HEK293 (cell line): ENCODE data around the gene EEF1A2.

Experiments used
- CTCF ChIA-PET: fragments of 350-600 bp; formaldehyde crosslinking; extraction: SDS; loops from one replicate; lab custom pipeline; 2021; ENCODE audit warnings: antibody characterized with exemption; lab: Yijun Ruan, JAX
- POLR2A ChIA-PET: fragments of 300-600 bp; formaldehyde crosslinking; extraction: SDS; loops from one replicate; lab custom pipeline; 2020; ENCODE audit warnings: antibody characterized with exemption, inconsistent platforms; lab: Yijun Ruan, JAX
- H3K27ac ChIP-seq: fragments of 200-500 bp; sonication (Bioruptor generic); 2 replicates; pipeline ENCODE4 v1.5.1; 2014; ENCODE audit warnings: low read depth, low read length, control low read depth, inconsistent platforms; ENCODE audit errors: extremely low read depth
- H3K36me3 ChIP-seq, 2 experiments: fragments of 200-500 bp in 1 of 2; sonication (Bioruptor generic) in 1 of 2; 1 replicate in 1 of 2; 2 replicates in 1 of 2; pipeline ENCODE4 v1.5.1; 2014 to 2017; ENCODE audit warnings: inconsistent platforms in 2 of 2, low read length in 2 of 2; ENCODE audit not compliant: control insufficient read depth in 2 of 2, insufficient read depth in 1 of 2
- H3K4me1 ChIP-seq: fragments of 200-500 bp; sonication (Bioruptor generic); 2 replicates; pipeline ENCODE4 v1.5.1; 2014; ENCODE audit warnings: mild to moderate bottlenecking, low read length, inconsistent platforms; ENCODE audit not compliant: control insufficient read depth, insufficient read depth
- H3K4me3 ChIP-seq: 2 replicates; pipeline ENCODE4 v1.5.1; 2011; ENCODE audit warnings: low read depth, mild to moderate bottlenecking, control low read depth, low read length, moderate library complexity
- H3K9me3 ChIP-seq: fragments of 200-500 bp; sonication (Bioruptor generic); 2 replicates; pipeline ENCODE4 v1.5.1; 2014; ENCODE audit warnings: low read depth, low read length, inconsistent platforms; ENCODE audit not compliant: control insufficient read depth, insufficient read depth
- BCL11A ChIP-seq: fragments of 450-650 bp; formaldehyde crosslinking; IDR thresholded peaks from 2 replicates; pipeline ENCODE4 v1.5.1; 2016; ENCODE audit warnings: low read depth, missing biosample characterization, missing genetic modification characterization
- CTCF ChIP-seq: fragments of 450-650 bp; formaldehyde crosslinking; IDR thresholded peaks from 2 replicates; pipeline ENCODE4 v1.5.1; 2016; ENCODE audit warnings: missing biosample characterization, missing genetic modification characterization
- GLIS2 ChIP-seq: fragments of 450-650 bp; formaldehyde crosslinking; IDR thresholded peaks from 2 replicates; pipeline ENCODE4 v1.5.1; 2016; ENCODE audit warnings: missing biosample characterization, missing genetic modification characterization
- HOXC10 ChIP-seq: sonication (generic); formaldehyde crosslinking; IDR thresholded peaks from 2 replicates; pipeline ENCODE4 v1.8.1; 2023; ENCODE audit warnings: mild to moderate bottlenecking, missing genetic modification reagents
- IKZF3 ChIP-seq: fragments of 450-650 bp; IDR thresholded peaks from 2 replicates; pipeline ENCODE4 v1.5.0; 2018; ENCODE audit warnings: missing biosample characterization, mild to moderate bottlenecking, missing genetic modification characterization, moderate library complexity
- KLF1 ChIP-seq: fragments of 450-650 bp; formaldehyde crosslinking; IDR thresholded peaks from 2 replicates; pipeline ENCODE4 v1.5.1; 2016; ENCODE audit warnings: missing biosample characterization, missing genetic modification characterization
- SP2 ChIP-seq: fragments of 450-650 bp; formaldehyde crosslinking; IDR thresholded peaks from 2 replicates; pipeline ENCODE4 v1.5.1; 2016; ENCODE audit warnings: missing biosample characterization, missing genetic modification characterization
- SP3 ChIP-seq: fragments of 450-650 bp; formaldehyde crosslinking; IDR thresholded peaks from 2 replicates; pipeline ENCODE4 v1.5.1; 2016; ENCODE audit warnings: missing biosample characterization, missing genetic modification characterization
- WT1 ChIP-seq: fragments of 450-650 bp; formaldehyde crosslinking; IDR thresholded peaks from 2 replicates; pipeline ENCODE4 v1.5.1; 2016; ENCODE audit warnings: missing biosample characterization, missing genetic modification characterization
- ZBTB10 ChIP-seq: fragments of 450-650 bp; formaldehyde crosslinking; IDR thresholded peaks from 2 replicates; pipeline ENCODE4 v1.5.1; 2016; ENCODE audit warnings: missing biosample characterization, missing genetic modification characterization
- ZBTB8A ChIP-seq: fragments of 450-650 bp; formaldehyde crosslinking; IDR thresholded peaks from 2 replicates; pipeline ENCODE4 v1.5.1; 2016; ENCODE audit warnings: missing biosample characterization, missing genetic modification characterization
- ZNF10 ChIP-seq: fragments of 450-650 bp; formaldehyde crosslinking; IDR thresholded peaks from 2 replicates; pipeline ENCODE4 v1.5.1; 2017; ENCODE audit warnings: missing biosample characterization, missing genetic modification characterization
- ZNF146 ChIP-seq: fragments of 450-650 bp; formaldehyde crosslinking; IDR thresholded peaks from 2 replicates; pipeline ENCODE4 v1.5.1; 2016; ENCODE audit warnings: missing biosample characterization, missing genetic modification characterization
- ZNF214 ChIP-seq: fragments of 450-650 bp; formaldehyde crosslinking; IDR thresholded peaks from 2 replicates; pipeline ENCODE4 v1.5.1; 2017; ENCODE audit warnings: missing biosample characterization, mild to moderate bottlenecking, missing genetic modification characterization, borderline replicate concordance
- ZNF24 ChIP-seq: fragments of 450-650 bp; formaldehyde crosslinking; IDR thresholded peaks from 2 replicates; pipeline ENCODE4 v1.5.1; 2016; ENCODE audit warnings: missing biosample characterization, missing genetic modification characterization
- ZNF335 ChIP-seq: fragments of 450-650 bp; formaldehyde crosslinking; conservative IDR thresholded peaks from 2 replicates; pipeline ENCODE4 v1.5.1; 2016; ENCODE audit warnings: missing biosample characterization, missing genetic modification characterization
- ZNF366 ChIP-seq: fragments of 450-650 bp; formaldehyde crosslinking; conservative IDR thresholded peaks from 2 replicates; pipeline ENCODE4 v1.5.1; 2016; ENCODE audit warnings: missing biosample characterization, missing genetic modification characterization
- ZNF473 ChIP-seq: fragments of 450-650 bp; formaldehyde crosslinking; IDR thresholded peaks from 2 replicates; pipeline ENCODE4 v1.5.1; 2017; ENCODE audit warnings: missing biosample characterization, missing genetic modification characterization
- ZNF624 ChIP-seq: fragments of 450-650 bp; formaldehyde crosslinking; IDR thresholded peaks from 2 replicates; pipeline ENCODE4 v1.5.1; 2017; ENCODE audit warnings: missing biosample characterization, missing genetic modification characterization
- ZSCAN16 ChIP-seq: fragments of 450-650 bp; formaldehyde crosslinking; IDR thresholded peaks from 2 replicates; pipeline ENCODE4 v1.5.1; 2016; ENCODE audit warnings: missing biosample characterization, missing genetic modification characterization

The EEF1A2 gene

GRCh38 chr20:63544958-63545516, 46.2 kb upstream of the EEF1A2 start (continued):
- no peak for TF ChIP-seq ZNF146
- TF ChIP-seq KLF1 (tag by site-specific recombination): peak; percentile 95
- no peak for TF ChIP-seq ZNF473 (tag by site-specific recombination)
- TF ChIP-seq IKZF3 (tag by site-specific recombination): peak; percentile 52
- peak; percentile 36; the same call in 1 of the 2 replicates for TF ChIP-seq SP2

GRCh38 chr20:63544241-63544957, 45.5 kb upstream of the EEF1A2 start:
- Histone ChIP-seq H3K36me3 (no peaks in the 10 kb centered on the region), H3K27ac (no peak overlapping the region), H3K4me1 (no peaks in the 10 kb centered on the region), H3K4me3 (no peak overlapping the region), H3K9me3 (no peaks in the 10 kb centered on the region)
- ChIA-PET POLR2A (interaction anchor here (0.6 to 1.0 kb wide), 3 partner anchors 9 to 697 kb away, joined by 3 read pairs; no protein-coding TSS in a partner anchor), CTCF (no interaction called here)
- TF ChIP-seq ZBTB8A (tag by site-specific recombination): peak; percentile 10; the same call in 1 of the 2 replicates
- no peak for TF ChIP-seq HOXC10 (CRISPR knock-in tag)
- TF ChIP-seq WT1: no peak
- TF ChIP-seq ZNF10 (tag by site-specific recombination): peak; percentile 87
- TF ChIP-seq GLIS2 (tag by site-specific recombination): peak; percentile 38
- TF ChIP-seq ZBTB10 (tag by site-specific recombination): no peak
- peak; percentile 19; the same call in 1 of the 2 replicates for TF ChIP-seq BCL11A (tag by site-specific recombination)

GRCh38 chr20:63543733-63544132, 44.9 kb upstream of the EEF1A2 start:
- POLR2A ChIA-PET: no interaction called here
- Histone ChIP-seq H3K27ac (no peak overlapping the region), H3K4me3 (no peak overlapping the region), H3K9me3 (no peaks in the 10 kb centered on the region), H3K4me1 (no peaks in the 10 kb centered on the region), H3K36me3 (no peaks in the 10 kb centered on the region)
- CTCF ChIA-PET: interaction anchor here (1.4 kb wide), 1 partner anchor 102 kb away, joined by 3 read pairs; no protein-coding TSS in a partner anchor
- TF ChIP-seq CTCF (tag by site-specific recombination): no peak
- peak; percentile 56; the same call in 1 of the 2 replicates for TF ChIP-seq ZSCAN16 (tag by site-specific recombination)
- TF ChIP-seq ZNF24 (tag by site-specific recombination): peak; percentile 100
- no peak for TF ChIP-seq SP3 (tag by site-specific recombination)
- peak; percentile 98 for TF ChIP-seq ZNF366 (tag by site-specific recombination)
- no peak for TF ChIP-seq ZNF335 (tag by site-specific recombination)
- TF ChIP-seq ZNF624 (tag by site-specific recombination): no peak
- TF ChIP-seq ZNF214 (tag by site-specific recombination): no peak
